Cerebellar cortex (tissue), 1 donor: ENCODE data around the gene AQP10.
"Not testable (repeated sequence)": the region's sequence is repeated elsewhere in the genome, so short reads cannot be mapped to it uniquely, and the experiment has no call there.

Experiments used
- DNase-seq: peaks from one replicate; pipeline ENCODE4 v3.0.0-alpha.2; 2015; ENCODE audit warnings: low spot score

Gene AQP10, protein sequence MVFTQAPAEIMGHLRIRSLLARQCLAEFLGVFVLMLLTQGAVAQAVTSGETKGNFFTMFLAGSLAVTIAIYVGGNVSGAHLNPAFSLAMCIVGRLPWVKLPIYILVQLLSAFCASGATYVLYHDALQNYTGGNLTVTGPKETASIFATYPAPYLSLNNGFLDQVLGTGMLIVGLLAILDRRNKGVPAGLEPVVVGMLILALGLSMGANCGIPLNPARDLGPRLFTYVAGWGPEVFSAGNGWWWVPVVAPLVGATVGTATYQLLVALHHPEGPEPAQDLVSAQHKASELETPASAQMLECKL

DNA sequence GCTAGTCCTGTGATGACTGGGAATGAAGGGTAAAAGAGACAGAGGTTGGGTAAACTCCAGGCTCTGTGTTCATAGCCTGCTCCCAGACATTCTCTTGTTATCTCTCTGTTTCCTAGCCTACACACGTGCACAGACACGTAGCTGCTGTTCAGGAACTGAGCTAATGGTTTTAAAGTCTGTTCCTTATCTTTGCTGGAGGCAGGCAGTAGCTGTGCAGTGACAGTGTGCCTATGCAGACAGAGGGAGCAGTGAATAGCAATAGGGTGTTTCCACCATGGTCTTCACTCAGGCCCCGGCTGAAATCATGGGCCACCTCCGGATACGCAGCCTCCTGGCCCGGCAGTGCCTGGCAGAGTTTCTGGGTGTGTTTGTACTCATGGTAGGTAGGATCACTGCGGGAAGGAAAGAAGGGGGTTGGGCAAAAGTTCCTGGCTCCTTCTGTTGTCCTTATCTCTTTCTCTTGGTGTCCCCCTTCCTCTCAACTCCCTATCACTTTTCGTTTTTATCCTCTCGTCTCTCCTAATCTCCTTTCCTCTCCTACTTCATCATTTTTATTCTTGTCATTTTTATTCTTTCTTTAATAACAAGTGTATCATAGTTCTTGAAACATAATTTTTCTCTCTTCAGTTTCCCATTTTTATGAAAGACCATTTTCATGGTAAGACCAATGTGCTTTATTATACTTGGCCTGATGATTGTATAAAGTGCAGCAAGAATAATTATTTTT is at the start of gene AQP10:
AQP10 (plus strand) TSS at position 212 of the 727 bp plus-strand sequence; CDS start at position 275, 63 bp downstream.
- DNase-seq = no peak

DNA sequence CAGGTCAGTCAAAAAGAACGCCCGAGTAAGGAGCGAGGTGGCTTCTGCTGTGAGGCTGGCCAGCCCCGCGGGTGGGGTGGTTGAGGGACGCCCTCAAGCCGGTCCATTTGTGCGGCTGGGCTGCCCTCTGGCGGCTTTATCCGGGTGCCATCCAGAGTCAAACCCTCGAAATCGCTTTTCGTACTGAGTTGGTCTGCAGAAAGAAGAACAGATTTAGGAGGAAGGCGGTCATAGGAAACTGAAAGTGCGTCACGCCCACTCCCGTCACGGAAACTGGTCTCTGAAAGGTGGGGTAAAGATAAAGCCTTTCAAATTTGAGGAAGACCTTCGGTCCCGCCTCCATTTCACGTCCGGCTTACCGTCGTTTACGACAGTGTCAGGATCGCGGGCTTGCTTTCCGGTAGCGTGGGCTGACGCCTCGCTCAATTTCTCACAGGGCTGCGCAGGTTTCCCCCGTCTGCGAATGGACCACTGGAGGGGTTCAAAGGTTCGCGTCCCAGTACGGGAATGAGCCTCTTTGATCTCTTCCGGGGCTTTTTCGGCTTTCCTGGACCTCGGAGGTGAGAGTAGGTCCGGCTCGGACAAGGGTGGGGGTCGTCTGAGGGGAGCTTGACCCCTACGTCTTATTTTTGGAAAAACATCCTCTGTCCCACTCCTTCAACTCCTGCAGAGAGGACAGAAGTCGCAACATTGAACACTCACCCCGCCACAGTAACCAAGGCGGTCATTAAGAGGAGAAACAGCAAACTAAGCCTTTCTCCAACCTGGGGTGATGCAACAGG is 48.5 kb upstream of the AQP10 start, which contains the start of gene HAX1:
HAX1 (plus strand) TSS at position 413 of the 782 bp plus-strand sequence; CDS start at position 508, 95 bp downstream.
- DNase-seq = peak; percentile 96

DNA sequence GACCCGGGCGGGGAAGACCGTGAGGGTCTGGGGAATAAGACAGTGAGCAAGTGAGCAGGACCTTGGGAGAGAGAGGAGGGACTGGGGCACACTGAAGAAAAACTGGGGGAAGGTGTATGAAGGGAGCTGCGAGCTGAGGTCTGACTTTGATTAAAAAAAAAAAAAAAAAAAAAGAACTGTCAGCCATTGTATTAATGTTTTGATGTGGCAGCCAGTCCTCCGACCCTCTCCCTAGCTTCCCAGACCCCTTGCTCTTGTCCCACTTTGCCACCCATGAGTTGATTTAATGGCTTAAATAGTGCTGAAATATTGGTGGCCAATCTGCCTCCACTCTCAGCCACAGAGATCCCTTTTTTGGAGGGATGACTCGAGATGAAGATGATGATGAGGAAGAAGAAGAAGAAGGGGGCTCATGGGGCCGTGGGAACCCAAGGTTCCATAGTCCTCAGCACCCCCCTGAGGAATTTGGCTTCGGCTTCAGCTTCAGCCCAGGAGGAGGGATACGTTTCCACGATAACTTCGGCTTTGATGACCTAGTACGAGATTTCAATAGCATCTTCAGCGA is 47.8 kb upstream of the AQP10 start:
- DNase-seq = no peak

DNA sequence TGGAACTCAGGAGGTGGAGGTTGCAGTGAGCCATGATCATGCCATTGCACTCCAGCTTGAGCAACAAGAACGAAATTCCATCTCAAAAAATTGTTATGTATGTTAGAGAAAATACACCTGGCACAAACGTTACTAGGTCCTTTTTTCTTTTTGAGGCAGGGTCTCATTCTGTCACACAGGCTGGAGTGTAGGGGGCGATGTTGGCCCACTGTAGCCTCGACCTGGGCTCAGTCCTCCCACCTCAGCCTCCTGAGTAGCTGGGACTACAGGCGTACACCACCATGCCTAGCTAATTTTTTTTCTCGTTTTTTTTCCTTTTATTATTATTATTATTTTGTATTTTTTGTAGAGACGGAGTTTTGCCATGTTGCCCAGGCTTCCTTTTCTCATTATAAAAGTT is 44.1 kb upstream of the AQP10 start:
- DNase-seq = no peak

DNA sequence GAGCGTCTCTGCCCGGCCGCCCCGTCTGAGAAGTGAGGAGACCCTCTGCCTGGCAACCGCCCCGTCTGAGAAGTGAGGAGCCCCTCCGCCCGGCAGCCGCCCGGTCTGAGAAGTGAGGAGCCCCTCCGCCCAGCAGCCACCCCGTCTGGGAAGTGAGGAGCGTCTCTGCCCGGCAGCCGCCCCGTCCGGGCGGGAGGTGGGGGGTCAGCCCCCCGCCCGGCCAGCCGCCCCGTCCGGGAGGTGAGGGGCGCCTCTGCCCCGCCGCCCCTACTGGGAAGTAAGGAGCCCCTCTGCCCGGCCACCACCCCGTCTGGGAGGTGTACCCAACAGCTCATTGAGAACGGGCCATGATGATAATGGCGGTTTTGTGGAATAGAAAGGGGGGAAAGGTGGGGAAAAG is 33.3 kb upstream of the AQP10 start:
- DNase-seq = not testable (repeated sequence)

DNA sequence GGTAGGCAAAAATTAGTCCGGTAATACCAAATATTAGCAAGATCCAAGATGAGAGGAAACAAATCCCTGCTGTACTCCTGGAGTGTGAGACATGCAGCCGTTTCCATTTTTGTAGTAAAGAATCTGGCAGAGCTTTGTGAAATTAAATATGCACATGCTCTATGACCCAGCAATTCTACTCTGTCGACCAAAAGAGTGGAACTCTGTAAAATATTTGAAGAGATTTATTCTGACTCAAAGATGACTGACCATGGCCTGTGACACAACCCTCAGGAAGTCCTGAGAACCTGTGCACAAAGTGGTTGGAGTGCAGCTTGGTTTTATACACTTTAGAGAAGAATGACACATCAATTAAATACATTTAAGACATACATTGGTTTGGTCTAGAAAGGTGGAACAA is 32.2 kb upstream of the AQP10 start:
- no peak for DNase-seq

DNA sequence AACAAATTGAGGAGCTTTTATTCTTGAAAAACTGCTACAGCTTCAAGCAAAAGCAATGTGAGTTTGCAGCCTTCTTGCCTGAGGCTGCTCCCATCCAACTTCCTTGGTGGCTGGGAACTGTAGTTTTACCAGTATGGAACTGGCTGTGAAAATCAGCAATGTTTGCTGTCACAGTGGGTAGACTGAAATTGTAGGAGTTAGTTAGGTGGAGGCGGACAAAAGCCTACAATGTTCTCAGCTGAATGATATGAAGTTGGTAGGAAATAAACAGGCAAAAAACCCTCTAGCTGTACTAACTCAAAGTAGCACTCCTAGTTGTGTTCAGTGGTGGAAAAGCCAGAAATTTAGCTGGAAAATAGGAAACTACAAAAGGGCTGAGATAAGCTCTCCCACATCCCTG is 30.0 kb upstream of the AQP10 start:
- DNase-seq = no peak

DNA sequence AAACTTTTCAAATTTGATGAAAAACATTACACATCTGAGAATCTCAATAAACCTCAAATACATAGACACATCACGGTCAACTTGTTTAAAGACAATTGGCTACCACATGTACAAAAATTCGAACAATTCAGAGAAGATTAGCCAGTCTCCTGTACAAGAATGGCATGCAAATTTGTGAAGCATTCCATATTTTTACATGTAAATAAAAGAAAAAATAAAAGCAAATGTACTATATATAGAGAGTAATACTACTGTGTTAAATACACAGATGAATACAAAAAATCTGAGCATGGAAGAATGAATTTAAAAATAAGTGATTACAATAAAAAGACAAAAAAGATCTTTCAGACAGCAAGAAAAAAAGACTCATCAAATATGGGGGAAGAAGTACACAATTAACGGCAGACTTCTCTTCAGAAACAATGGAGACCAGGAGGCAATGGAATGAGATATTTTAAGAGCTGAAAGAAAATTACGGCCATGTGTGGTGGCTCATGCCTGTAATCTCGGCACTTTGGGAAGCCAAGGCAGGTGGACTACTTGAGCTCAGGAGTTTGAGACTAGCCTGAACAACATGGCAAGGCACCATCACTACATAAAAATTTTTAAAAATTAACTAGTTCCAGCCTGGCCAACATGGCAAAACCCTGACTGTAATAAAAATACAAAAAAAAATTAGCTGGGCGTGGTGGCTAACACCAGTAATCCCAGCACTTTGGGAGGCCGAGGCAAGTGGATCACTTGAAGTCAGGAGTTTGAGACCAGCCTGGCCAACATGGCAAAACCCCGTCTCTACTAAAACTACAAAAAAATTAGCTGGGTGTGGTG is 25.3 kb upstream of the AQP10 start:
- no peak for DNase-seq

DNA sequence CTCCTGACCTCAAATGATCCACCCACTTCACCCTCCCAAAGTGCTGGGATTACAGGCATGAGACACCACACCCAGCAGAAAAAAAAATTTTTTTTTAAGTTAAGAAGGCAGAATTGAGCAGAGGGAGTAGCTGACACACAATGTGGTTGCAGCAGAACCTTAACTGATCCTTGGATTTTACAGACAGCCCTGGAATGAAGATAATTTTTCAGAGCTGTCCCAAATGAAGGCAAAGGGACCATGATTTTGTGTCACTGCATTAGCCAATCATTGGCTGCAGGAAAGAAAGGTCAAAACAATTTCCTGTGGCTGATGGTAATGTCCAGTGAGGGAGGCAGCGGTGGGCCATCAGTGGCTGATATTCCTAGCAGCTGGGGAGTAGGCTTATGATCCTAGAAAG is 19.3 kb upstream of the AQP10 start:
- DNase-seq = no peak

DNA sequence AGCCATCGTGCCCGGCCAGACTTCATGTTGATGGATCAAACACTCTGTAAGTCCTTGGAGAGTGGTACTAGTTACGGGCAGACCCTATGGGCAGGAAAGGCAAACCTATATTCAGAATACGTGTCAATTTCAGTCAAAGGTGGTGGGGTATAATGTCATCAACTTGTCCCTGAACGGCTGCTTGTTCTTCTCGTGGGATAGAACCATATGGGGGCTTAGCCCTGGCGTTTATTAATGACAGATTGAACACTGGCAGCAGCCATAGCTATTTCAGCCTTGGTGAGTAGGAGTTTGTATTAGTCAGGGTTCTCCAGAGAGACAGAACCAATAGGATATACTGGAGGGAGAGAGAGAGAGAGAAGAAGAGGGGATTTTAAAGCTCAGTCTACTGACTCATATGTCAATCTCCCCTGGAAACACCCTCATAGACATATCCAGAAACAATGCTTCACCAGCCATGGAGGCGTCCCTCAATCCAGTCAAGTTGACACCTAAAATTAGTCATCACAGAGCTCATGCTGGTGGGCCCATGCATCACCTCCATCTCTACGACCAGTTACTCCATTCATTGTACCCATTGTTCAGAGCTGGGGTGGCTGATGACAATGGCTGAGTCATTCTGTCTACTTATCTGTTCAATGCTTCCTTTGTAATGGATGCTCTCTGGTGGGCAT is 16.1 kb upstream of the AQP10 start:
- no peak for DNase-seq

DNA sequence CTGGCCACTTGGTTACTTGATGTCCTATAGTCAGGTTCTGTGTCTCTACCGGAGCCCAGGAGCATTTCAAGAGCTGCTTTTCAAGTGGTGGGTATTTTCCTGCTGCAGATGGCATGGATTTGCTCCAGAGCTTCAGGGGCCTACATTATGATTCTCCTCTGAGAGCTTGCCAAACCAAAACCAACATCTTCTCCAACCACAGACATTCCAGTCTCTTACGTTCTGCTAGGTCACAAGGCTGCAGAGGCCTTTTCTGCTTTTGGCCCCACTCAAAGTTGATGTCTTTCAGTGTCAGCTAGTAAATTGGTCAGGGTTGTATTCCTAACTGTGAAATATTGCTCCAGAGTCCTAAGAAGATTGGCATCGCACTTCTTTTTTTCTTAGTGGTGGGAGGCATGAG is 14.7 kb upstream of the AQP10 start:
- DNase-seq = no peak

DNA sequence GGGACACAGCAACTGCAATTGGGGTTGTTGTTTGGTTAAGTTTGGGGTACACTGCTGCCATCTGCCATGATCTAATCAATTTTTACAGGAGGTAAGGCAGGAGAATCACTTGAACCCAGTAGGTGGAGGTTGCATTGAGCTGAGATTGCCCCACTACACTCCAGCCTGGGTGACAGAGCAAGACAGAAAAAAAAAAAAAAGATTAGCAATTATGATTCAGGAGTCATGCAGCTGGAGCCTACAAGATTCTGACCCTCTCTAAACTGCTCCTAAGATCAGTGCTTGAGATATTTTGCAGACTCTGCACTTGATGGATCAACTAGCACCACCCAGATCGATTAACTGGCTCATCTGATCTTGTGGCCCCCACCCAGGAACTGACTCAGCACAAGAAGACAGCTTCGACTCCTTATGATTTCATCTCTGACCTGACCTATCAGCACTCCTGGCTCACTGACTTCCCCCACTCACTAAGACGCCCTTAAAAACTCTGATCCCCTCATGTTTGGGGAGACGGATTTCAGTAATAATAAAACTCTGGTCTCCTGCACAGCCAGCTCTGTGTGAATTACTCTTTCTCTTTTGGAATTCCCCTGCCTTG is 13.1 kb upstream of the AQP10 start:
- DNase-seq = not testable (repeated sequence)

DNA sequence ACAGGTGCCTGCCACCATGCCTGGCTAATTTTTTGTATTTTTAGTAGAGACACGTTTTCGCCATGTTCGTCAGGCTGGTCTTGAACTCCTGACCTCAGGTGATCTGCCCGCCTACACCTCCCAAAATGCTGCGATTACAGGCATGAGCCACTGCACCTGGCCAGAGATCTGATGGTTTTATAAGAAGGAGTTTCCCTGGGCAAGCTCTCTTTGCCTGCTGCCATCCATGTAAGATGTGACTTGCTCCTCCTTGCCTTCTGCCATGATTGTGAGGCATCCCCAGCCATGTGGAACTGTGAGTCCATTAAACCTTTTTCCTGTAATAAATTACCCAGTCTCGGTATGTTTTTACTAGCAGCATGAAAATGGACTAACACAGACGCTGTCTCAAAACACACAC is 11.8 kb upstream of the AQP10 start:
- DNase-seq = not testable (repeated sequence)

DNA sequence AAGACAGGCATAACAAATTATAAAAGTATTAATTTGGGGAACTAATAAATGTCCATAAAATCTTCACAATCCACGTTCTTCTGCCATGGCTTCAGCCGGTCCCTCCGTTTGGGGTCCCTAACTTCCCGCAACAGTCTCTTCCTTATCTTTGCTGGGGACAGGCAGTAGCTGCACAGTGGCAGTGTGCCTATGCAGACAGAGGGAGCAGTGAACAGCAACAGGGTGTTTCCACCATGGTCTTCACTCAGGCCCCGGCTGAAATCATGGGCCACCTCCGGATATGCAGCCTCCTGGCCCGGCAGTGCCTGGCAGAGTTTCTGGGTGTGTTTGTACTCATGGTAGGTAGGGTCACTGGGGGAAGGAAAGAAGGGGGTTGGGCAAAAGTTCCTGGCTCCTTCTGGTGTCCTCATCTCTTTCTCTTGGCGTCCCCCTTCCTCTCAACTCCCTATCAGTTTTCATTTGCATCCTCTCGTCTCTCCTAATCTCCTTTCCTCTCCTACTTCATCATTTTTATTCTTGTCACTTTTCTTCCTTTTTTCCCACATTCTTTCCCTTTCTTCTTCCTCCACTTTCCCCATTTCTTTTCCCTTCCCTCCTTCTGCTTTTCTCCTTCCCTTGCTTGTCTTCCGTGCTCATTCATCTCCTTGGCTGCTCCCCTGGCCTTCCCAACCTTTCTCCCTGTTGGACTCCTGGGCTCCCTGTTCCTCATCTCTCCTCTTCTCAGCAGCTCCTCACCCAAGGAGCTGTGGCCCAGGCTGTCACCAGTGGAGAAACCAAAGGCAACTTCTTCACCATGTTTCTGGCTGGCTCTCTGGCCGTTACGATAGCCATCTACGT is 8.4 kb upstream of the AQP10 start:
- not testable (repeated sequence) for DNase-seq

DNA sequence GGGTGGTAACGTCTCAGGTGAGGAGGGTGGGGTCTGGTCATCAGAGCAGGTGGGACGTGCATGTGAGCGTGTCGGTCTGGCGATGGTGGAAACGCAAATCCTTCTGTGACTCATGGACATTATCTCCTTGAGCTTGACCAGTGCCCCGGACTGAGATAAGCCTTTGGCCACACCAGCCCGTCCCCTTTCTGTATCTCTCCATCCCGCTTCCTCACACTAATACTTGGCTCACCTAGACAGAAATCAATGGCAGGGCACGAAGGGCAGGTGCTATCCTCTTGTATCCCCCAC is 7.9 kb upstream of the AQP10 start:
- DNase-seq = no peak

DNA sequence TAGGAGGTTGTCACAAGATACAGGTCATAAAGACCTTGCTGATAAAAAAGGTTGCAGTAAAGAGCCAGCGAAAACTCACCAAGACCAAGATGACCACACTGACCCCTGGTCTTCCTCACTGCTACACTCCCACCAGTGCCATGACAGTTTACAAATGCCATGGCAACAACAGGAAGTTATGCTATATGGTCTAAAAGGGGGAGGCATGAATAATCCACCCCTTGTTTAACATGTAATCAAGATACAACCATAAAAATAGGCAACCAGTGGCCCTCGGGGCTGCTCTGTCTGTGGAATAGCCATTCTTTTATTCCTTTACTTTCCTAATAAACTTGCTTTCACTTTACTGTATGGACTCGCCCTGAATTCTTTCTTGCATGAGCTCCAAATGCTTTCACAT is 6.7 kb upstream of the AQP10 start:
- not testable (repeated sequence) for DNase-seq

DNA sequence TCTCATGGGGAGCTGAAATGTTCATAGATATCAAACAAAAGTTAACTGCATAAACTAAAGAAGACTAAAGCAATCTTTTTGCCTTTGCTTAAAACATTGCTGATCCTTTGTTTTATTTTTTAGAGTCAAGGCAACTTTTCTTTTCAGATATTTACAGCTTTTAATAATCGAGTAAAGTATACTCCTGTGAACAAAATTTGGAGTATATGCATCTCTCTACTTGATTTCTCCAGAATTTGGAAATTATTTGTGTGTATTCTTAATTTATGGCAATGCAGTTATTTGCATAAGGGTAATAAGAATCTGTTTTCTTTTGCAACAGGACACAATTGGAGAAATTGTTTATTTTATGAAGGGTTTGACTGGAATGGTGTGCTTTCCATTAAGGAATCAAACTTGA is 4.2 kb upstream of the AQP10 start:
- no peak for DNase-seq

DNA sequence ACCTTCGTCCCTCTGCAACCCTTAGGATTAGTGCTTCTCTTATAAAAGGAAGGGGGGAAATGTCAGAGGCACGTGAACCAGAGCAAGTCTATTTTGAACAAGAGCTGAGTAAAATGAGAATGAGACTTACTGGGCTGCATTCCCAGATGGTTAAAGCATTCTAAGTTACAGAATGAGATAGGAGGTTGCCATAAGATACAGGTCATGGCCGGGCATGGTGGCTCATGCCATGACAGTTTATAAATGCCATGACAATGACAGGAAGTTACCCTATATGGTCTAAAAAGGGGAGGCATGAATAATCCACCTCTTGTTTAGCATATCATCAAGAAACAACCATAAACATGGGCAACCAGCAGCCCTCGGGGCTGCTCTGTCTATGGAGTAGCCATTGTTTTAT is 2.5 kb upstream of the AQP10 start:
- no peak for DNase-seq

DNA sequence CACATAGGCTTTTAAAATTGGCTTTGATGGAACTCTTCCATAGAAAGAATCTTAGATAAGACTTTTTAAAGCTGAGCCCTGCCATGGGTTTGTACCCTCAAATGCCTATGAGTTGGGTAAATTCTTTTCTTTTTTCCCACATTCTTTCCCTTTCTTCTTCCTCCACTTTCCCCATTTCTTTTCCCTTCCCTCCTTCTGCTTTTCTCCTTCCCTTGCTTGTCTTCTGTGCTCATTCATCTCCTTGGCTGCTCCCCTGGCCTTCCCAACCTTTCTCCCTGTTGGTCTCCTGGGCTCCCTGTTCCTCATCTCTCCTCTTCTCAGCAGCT is 679 bp downstream of the AQP10 start:
- not testable (repeated sequence) for DNase-seq

DNA sequence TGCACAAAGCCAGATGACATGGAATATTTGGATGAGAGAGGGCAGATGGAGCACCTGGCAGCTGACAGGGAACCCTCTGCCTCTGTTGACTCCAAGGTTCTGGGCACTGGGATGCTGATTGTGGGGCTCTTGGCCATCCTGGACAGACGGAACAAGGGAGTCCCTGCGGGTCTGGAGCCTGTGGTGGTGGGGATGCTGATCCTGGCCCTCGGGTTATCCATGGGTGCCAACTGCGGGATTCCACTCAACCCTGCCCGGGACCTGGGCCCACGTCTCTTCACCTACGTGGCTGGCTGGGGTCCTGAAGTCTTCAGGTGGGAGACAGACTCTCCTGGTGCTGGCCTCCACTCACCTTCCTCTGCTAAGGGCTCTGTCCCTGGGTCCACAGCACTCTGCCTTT is 2.6 kb downstream of the AQP10 start:
- DNase-seq = no peak
